ENCODE measurements around the gene GLCCI1. TPM values are rescaled to one million over a fixed set of nuclear protein-coding genes. Genes with fewer than 3 reads are reported as not detected.

The GLCCI1 gene
- total RNA-seq, 4 donors from 2014 or later, result 1.9 to 15.7 (median 11.8) TPM

- intact Hi-C loops (cut with DNase I; ENCODE audit: low total_unique reads) (no loop called here), in situ Hi-C loops (cut with MboI; ENCODE audit: low pct_ligation_motif_present in 1 of 4, low pct_unique_long_range_greater_than_20kb in 1 of 4, low sequenced_read_pairs in 3 of 4) (no loop called here)
- no peak for DNase-seq
- Histone ChIP-seq H3K27ac (no peak overlapping the region), H3K27me3 (no peaks in the 10 kb centered on the region), H3K4me1 (no peaks in the 10 kb centered on the region), H3K9me3 (no peaks in the 10 kb centered on the region), H3K36me3 (peaks cover 0 to 10% (median 0%) of the 10 kb centered on the region in 4 donors), H3K4me3 (no peak overlapping the region)
- TF ChIP-seq CTCF (IDR thresholded peaks at IDR 0.05), result no peak
- no peak for TF ChIP-seq POLR2A (IDR thresholded peaks at IDR 0.05)
- TF ChIP-seq POLR2AphosphoS5 (IDR thresholded peaks at IDR 0.05), result no peak
- no peak for TF ChIP-seq EP300 (IDR thresholded peaks at IDR 0.05; ENCODE audit: low read depth)
These were observed 95.2 kb downstream of the GLCCI1 start for GRCh38 chr7:8063706-8064297.

- DNase-seq, result no peak
- Histone ChIP-seq H3K27ac (no peak overlapping the region), H3K36me3 (peaks cover 0 to 10% (median 0%) of the 10 kb centered on the region in 4 donors), H3K27me3 (no peaks in the 10 kb centered on the region), H3K9me3 (no peaks in the 10 kb centered on the region), H3K4me1 (no peaks in the 10 kb centered on the region), H3K4me3 (no peak overlapping the region)
- intact Hi-C loops (cut with DNase I; ENCODE audit: low total_unique reads) (no loop called here), in situ Hi-C loops (cut with MboI; ENCODE audit: low pct_ligation_motif_present in 1 of 4, low pct_unique_long_range_greater_than_20kb in 1 of 4, low sequenced_read_pairs in 3 of 4) (no loop called here)
- no peak for TF ChIP-seq POLR2A (IDR thresholded peaks at IDR 0.05)
- WGBS, 2 donors (ENCODE audit: low coverage in 1 of 2), result 96% methylated on average over 2 to 12 of the region's 12 CpGs
These were observed 96.2 kb downstream of the GLCCI1 start for GRCh38 chr7:8064828-8065227.

GRCh38 chr7:8065356-8065813 is 96.8 kb downstream of the GLCCI1 start:
- Histone ChIP-seq H3K36me3 (peaks cover 0 to 8% (median 0%) of the 10 kb centered on the region in 4 donors), H3K4me1 (no peaks in the 10 kb centered on the region), H3K4me3 (no peak overlapping the region), H3K9me3 (no peaks in the 10 kb centered on the region), H3K27me3 (no peaks in the 10 kb centered on the region), H3K27ac (no peak overlapping the region)
- 91 to 100% methylated on average over 2 of the region's 2 CpGs for WGBS, 2 donors (ENCODE audit: low coverage in 1 of 2)
- in situ Hi-C loops (cut with MboI; ENCODE audit: low pct_ligation_motif_present in 1 of 4, low pct_unique_long_range_greater_than_20kb in 1 of 4, low sequenced_read_pairs in 3 of 4) (no loop called here), intact Hi-C loops (cut with DNase I; ENCODE audit: low total_unique reads) (no loop called here)
- TF ChIP-seq POLR2AphosphoS5 (IDR thresholded peaks at IDR 0.05) (no peak), CTCF (IDR thresholded peaks at IDR 0.05) (no peak), EP300 (IDR thresholded peaks at IDR 0.05; ENCODE audit: low read depth) (no peak), POLR2A (IDR thresholded peaks at IDR 0.05) (no peak)
- no peak for DNase-seq

GRCh38 chr7:8068892-8069686 is 100.5 kb downstream of the GLCCI1 start:
- no peak overlapping the region for H3K27ac ChIP-seq
- in situ Hi-C loops (cut with MboI; ENCODE audit: low pct_ligation_motif_present in 1 of 4, low pct_unique_long_range_greater_than_20kb in 1 of 4, low sequenced_read_pairs in 3 of 4) (no loop called here), intact Hi-C loops (cut with DNase I; ENCODE audit: low total_unique reads) (no loop called here)
- no peak for DNase-seq
- H3K4me3 ChIP-seq, result no peak overlapping the region
- WGBS, 2 donors (ENCODE audit: low coverage in 1 of 2), result 85 to 90% methylated on average over 7 to 12 of the region's 12 CpGs
- peaks cover 0 to 19% (median 6%) of the 10 kb centered on the region in 4 donors for H3K4me1 ChIP-seq
- TF ChIP-seq POLR2AphosphoS5 (IDR thresholded peaks at IDR 0.05) (no peak), CTCF (IDR thresholded peaks at IDR 0.05) (no peak), POLR2A (IDR thresholded peaks at IDR 0.05) (no peak), EP300 (IDR thresholded peaks at IDR 0.05; ENCODE audit: low read depth) (no peak)
- no peaks in the 10 kb centered on the region for H3K36me3 ChIP-seq
- H3K9me3 ChIP-seq, result no peaks in the 10 kb centered on the region
- no peaks in the 10 kb centered on the region for H3K27me3 ChIP-seq

Data from transverse colon (tissue), 4 donors.